ENCODE data around the gene AKR1C1. TPM values are rescaled to one million over a fixed set of nuclear protein-coding genes. Genes with fewer than 3 reads are reported as not detected.
"Not testable (repeated sequence)": the region's sequence is repeated elsewhere in the genome, so short reads cannot be mapped to it uniquely, and the experiment has no call there.

The AKR1C1 gene
- polyA plus RNA-seq, 3 donors = 11.1 to 20.4 (median 11.4) TPM

DNA sequence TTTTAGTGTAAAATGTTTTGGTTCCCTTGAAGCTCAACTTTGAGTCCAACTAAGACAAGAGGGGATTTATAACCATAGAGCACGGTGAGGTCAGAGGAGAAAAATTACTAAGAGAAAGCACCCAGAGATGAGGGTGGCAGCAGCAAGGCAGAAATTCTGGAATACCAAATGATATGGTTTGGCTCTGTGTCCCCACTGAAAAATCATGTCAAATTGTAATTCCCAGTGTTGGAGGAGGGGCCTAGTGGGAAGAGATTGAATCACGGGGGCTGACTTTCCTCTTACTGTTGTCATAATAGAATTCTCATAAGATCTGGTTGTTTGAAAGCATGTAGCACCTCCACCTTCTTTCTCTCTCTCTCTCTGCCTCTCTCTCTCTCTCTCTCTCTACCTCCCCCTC is 19.4 kb upstream of the AKR1C1 start:
- no peak for DNase-seq (ENCODE audit: extremely low read depth in 1 of 11, low read depth in 9 of 11, low spot score in 4 of 11)

DNA sequence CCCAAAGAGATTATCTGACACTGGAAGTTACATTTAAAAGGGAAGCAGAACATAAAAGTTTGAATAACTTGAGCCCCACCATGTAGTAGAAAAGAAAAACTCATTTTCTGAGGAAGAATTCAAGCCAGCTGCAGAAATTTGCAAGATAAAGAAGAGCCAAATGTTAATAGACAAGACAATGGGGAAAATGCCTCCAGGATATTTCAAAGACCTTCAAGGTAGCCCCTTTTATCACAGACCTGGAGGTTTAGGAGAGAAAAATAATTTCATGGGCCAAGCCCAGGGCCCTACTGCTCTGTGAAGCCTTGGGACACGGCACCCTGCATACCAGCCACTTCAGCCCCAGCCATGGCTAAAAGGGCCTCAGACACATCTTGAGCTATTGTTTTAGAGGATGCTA is 18.4 kb upstream of the AKR1C1 start:
- DNase-seq (ENCODE audit: extremely low read depth in 1 of 11, low read depth in 9 of 11, low spot score in 4 of 11) = no peak

DNA sequence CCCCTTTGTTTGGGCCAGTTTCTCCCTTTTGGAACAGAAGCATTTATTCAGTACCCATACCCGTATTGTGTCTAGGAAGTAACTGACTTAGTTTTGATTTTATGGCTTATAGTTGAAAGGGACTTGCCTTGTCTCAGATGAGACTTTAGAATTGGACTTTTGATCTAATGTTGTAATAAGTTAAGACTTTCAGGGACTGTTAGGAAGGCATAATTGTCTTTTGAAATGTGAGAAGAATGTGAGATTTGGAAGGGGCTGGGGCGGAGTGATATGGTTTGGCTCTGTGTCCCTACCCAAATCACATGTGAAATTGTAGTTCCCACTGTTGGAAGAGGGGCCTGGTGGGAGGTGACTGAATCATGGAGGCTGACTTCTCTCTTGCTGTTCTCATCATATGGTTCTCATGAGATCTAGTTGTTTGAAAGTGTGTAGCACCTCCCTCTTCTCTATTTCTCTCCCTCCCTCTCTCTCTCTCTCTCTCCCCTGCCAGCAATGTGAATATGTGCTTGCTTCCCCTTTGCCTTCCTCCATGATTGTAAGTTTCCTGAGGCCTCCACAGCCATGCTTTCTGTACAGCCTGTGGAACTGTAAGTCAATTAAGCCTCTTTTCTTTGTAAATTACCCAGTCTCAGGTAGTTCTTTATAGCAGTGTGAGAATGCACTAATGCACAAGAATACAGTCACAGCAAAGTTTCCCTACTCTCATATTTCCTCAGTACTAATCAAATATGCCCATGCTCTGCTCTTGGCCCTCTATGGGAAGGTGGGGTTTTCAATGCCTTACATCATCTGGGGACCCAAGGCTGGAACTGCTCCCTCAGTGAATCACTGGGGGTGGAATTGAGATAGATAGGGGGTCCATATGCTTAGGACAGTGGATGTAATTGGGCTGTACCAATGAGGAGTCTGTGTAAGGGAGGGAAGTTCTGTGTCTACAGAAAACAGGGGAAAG is 17.2 kb upstream of the AKR1C1 start:
- no peak for DNase-seq (ENCODE audit: extremely low read depth in 1 of 11, low read depth in 9 of 11, low spot score in 4 of 11)

DNA sequence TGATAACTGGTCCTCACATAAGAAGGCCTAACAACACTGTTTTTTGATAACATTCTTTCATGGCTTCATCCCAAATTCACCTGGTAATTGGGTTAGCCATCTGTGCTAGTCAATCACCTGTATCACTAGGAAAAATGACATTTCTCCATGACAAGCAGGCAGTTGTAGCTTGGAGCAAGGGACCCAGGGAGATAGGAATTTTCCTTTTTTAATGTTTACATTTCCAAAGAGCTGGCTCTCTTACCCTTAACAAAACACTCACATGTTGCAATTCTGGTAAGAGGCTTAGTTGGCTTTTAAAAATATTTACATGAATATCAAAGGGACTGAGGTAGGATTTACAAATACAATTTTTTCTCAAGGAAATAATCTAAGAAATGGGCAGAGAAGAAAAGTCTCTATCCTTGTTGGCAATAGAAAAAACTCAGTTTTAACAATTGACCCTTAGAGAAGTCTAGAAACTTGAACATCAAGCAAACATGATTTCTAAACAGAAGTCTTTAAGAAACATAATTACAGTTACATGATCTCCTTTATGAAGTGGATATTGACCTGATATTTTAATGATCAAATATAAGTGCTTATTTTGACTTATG is 16.1 kb upstream of the AKR1C1 start:
- DNase-seq (ENCODE audit: extremely low read depth in 1 of 11, low read depth in 9 of 11, low spot score in 4 of 11) = no peak

DNA sequence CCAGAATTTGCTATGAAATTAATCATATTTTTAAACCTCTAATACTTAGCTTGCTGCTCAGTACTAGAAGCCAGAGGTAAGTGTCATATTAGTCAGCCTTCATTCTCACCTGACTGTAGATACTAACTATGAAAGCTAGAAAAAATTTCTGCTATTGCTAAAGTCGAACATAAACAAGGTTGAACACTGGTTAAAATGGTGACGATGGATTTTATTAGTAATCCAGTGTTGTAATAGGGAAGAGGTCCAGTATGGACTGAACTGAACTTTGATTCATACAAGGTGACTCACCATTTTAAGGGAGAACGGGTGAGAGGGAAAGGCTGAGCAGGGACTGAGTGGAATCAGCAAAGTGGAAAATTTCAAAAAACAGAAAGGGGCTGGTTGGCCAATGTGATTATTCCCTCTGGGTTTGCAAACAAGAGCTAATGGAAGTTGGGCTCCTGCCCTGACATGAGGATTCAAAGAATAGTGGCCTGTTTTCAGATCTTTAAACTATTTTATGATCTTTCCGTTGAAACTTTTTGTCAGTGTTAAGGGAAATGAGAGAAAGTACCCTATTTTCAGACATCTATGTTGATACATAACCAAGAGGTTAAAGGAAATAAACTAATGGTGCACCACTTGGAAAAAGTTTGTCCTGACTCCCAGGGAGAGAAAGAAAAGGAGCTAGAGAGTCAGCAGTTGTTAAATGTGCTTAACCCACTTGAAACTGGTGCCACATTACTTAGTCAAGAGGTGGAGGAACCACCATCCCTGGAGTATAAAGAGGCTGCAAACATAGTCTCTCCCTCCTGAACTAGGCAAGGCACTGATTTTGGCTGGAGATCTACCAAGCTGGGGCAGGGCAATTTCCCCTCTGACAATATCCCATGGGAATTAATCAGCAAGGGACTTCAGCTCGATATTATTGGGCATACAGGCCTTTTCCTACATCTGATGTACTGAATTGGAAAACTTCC is 15.3 kb upstream of the AKR1C1 start:
- DNase-seq (ENCODE audit: extremely low read depth in 1 of 11, low read depth in 9 of 11, low spot score in 4 of 11) = peak in 1 of 11 donors; percentile 17

DNA sequence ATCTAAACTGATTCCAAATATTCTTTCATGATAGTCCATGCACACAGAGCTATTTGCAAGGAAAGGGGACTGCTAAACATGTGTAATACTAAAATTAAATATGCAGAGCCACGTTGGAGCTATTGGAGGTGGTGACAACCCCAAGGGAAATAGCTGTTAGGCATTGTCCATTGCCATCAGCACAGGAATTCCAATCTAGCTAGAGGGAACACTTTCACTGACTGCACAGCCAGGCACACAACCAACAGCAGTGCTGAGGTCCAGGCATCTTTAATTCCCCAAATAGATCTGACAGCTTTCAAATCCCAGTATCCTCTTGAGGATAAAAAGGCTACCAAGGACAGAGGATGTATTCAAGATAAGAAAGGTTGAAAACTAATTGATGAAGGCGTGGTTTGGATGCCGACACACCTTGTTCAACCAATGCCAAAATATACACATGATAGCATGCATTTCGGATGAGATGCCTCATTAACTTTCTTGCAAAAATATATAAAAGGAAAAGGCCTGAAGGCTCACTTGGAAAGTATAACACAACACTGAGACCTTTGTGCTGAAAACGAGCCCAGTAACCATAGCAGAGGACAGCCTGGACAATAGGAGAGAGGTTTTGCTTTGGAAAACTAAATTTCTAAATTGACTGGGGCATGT is 11.6 kb upstream of the AKR1C1 start:
- DNase-seq (ENCODE audit: extremely low read depth in 1 of 11, low read depth in 9 of 11, low spot score in 4 of 11) = not testable (repeated sequence)

DNA sequence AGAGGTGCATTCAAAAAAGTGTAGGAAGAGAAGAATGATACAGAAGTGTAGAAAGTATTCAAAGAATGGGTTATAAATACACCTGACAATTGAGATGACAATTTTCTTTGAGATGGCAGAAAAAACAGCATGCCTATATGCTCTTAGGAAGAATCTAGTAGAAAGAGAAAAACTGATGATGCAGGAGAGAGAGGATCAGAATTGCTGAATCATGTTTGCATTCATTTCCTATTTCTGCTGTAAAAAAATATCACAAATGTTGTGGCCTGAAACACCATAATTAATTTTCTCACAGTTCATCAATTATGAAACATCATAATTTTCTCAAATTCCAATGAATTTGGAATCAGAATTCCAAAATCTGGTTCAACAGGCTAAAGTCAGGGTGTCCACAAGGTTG is 9.8 kb upstream of the AKR1C1 start:
- DNase-seq (ENCODE audit: extremely low read depth in 1 of 11, low read depth in 9 of 11, low spot score in 4 of 11) = no peak

DNA sequence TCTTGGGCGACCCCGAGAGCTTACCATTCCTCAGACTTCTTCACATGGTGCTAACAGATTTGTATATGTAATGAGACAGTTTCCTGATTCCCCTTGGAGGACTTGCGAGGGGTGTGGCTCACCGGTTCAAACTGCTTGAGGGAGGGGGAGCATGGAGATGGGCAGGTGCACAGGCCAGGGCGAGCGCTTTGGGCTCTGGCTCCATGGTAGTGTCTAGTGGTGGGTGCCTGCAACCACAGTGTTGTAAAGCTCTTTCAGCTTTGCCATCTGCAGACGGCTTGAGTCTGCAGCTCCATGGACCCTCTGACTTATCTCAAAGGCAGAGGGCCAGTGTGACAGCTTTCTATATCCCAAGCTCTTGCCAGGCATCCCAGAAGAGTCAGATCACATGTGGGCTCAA is 7.1 kb upstream of the AKR1C1 start:
- DNase-seq (ENCODE audit: extremely low read depth in 1 of 11, low read depth in 9 of 11, low spot score in 4 of 11) = not testable (repeated sequence)

DNA sequence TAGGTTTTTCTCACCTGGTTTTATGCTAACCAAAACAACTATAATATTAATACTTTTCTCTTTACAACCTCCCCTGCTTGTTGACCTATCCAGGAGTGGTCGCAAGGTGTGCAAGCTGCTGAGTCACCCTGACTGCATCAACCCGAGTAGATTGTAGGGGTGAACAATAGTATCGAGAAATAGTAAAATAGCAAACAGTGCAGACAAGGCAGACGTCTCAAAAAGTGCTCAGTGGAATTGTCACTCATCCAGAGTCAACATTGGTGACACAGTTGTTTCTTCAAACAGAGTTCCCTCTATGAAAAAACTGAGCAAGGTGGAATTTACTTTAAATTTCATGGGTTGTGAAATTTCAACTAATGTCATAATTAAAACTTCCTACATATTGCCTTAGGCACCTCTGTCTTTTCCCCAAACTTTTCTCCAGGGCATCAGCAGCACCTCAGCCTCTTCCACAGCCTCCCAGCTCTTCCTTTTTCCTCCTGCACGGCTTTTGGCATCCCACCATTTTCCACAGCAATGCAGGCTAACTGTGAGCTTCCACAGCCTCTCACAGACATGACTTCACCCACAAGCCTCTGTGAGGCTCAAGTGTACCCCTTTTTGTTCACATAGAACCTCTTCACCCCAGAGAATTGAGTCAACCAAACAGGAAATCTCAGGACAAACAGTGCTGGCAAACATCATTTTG is 6.1 kb upstream of the AKR1C1 start:
- not testable (repeated sequence) for DNase-seq (ENCODE audit: extremely low read depth in 1 of 11, low read depth in 9 of 11, low spot score in 4 of 11)

DNA sequence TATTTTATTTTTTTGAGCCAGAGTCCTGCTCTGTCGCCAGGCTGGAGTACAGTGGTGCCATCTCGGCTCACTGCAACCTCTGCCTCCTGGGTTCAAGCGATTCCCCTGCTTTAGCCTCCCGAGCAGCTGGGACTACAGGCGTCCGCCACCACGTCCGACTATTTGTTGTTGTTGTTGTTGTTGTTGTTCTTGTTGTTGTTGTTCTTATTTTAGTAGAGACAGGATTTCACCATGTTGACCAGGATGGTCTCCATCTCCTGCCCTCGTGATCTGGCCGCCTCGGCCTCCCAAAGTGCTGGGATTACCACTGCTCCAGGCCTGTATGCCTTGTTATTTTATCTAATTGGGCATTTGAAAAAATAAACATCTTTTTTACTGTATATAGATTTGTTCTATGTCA is 1.7 kb upstream of the AKR1C1 start:
- DNase-seq (ENCODE audit: extremely low read depth in 1 of 11, low read depth in 9 of 11, low spot score in 4 of 11) = not testable (repeated sequence)

DNA sequence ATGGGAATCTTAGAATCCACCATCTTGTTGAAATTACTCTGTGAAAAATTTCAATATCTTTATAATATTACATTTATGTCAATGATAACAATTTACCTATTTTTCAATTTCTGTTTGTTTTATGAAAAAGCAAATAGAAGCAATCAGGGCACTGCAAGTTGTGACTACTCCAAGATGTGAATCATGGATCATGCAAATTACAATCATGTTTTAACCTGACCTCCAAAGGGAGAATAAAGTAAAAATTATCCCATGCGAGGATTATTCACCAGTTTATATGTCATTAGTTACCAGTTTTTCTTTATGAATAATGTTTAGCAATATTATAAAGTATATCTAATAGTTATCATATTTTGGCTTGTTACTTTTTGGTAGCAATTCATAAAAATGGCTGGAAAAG is 907 bp upstream of the AKR1C1 start:
- not testable (repeated sequence) for DNase-seq (ENCODE audit: extremely low read depth in 1 of 11, low read depth in 9 of 11, low spot score in 4 of 11)

DNA sequence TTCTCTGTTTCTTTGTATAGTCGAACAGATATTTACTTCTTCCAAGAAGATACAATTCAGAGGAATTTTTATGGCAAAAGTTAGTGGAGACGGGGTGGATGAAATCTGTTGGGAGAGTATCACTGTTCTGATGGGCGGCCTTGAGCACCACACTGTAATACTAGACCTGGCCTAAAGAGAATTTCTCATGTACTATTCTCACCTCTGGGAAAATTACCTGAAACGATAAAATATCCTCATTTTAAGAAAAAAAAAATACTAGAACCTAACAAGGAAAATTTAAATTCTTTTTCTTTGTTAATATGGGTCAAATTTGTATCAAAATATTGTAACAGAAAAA is 570 bp downstream of the AKR1C1 start:
- DNase-seq (ENCODE audit: extremely low read depth in 1 of 11, low read depth in 9 of 11, low spot score in 4 of 11) = not testable (repeated sequence)

DNA sequence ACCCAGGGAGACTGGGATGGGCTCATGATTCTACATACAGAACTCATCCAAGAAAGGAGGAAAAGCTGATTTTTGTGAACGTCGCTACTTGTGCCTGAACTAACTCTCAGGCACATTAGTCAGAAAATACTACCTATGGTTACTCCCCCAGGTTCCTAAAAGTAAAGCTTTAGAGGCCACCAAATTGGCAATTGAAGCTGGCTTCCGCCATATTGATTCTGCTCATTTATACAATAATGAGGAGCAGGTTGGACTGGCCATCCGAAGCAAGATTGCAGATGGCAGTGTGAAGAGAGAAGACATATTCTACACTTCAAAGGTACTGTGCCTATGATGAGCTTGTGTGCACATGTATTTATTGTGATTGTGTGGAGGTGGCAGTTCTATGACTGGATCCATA is 2.5 kb downstream of the AKR1C1 start:
- DNase-seq (ENCODE audit: extremely low read depth in 1 of 11, low read depth in 9 of 11, low spot score in 4 of 11) = not testable (repeated sequence)

DNA sequence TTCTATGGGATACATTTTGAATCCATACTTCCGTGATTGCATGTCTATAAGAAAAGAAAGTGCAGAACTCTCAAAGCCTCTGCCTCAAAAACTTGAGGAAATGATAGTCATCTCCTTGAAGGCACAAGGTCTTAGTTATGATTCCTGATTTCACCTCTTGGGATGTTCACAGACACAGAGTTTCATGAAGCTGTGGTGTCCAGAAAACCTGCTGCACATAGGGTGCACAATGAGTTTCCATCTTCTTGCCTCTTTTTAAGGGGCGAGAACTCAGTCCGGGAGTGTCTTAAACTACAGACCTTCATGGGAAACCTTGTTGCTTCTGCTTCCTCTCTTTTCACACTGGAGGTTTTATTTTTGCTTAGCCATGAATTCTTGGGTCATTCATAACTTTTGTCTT is 4.0 kb downstream of the AKR1C1 start:
- DNase-seq (ENCODE audit: extremely low read depth in 1 of 11, low read depth in 9 of 11, low spot score in 4 of 11) = not testable (repeated sequence)

DNA sequence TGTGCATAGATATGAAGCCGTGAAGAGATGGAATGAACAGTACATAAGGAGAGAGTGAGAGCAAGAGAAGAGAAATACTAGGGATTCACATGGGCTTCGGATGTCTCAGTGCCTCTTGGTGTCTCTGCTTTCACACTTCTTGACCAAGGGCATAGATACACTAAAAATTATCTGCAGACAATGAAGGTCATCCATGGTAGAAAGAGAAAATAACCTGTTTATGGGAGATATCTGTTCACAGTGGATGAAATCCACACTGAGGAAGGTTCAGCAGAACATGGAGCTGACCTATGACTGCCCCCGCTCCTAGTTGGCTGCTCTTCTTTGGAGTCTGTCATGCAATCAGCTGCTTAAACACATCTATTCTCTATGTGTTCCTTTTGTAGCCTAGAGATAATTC is 6.1 kb downstream of the AKR1C1 start:
- not testable (repeated sequence) for DNase-seq (ENCODE audit: extremely low read depth in 1 of 11, low read depth in 9 of 11, low spot score in 4 of 11)

DNA sequence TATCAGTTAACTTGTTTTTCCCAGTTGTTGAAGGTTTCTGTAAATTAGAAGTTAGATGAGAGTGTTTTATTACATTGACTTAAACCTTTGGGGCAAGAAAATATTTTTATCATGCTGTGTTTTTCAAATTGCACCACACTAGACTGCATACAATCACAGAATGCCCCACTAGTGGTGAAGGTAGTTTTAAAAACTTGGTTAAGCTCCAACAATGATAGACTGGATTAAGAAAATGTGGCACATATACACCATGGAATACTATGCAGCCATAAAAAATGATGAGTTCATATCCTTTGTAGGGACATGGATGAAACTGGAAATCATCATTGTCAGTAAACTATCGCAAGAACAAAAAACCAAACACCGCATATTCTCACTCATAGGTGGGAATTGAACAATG is 7.1 kb downstream of the AKR1C1 start:
- not testable (repeated sequence) for DNase-seq (ENCODE audit: extremely low read depth in 1 of 11, low read depth in 9 of 11, low spot score in 4 of 11)

DNA sequence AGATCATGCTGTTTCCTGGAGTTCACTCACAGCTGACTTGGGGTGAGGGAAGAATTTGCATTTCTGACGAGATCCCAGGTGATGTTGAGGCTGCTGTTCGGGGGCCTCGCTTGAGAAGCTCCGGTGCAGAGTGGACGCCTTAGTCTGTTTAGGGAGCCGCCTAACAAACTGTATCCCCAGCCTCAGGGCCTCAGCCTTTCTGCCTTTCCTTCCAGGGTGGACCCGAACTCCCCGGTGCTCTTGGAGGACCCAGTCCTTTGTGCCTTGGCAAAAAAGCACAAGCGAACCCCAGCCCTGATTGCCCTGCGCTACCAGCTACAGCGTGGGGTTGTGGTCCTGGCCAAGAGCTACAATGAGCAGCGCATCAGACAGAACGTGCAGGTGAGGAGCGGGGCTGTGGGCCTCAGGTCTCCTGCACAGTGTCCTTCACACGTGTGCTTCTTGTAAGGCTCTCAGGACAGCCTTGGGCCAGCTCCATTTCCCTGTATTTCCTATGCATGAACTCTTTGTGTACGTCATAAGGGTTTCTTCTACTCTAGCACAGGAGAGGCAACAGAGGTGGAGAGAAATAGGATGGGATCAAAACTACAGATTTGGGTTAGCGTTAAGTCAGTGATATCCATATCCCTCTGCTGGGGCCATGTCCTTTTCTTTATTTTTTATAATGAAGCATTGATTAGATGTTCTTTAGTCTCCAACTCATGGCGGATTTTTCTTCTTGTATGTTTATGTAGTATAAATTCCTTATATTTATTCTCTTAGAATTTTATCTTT is 9.3 kb downstream of the AKR1C1 start:
- not testable (repeated sequence) for DNase-seq (ENCODE audit: extremely low read depth in 1 of 11, low read depth in 9 of 11, low spot score in 4 of 11)

DNA sequence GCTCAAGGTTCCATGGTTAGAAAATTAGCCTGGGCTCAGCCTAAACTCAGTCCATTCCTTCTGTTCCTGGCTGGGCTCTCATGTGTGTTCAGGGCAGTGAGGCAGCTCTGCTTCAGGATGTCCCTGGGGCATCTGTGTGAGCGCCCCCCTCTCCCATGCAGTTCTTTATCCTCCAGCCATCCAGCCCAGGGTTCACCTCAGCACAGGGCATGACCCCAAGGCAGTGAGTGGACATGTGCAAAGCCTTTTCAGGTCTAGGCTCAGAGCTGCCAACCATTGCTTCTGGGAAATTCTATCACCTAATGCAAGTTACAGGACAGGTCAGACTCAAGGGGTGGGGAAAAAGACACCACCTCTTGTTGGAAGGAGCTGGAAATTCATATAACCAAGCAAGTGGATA is 10.1 kb downstream of the AKR1C1 start:
- DNase-seq (ENCODE audit: extremely low read depth in 1 of 11, low read depth in 9 of 11, low spot score in 4 of 11) = not testable (repeated sequence)

Measured in renal cortex interstitium (tissue), 11 donors.